GM12875 (cell line): Measurements from ENCODE around the gene NME8.

Source experiments
- H3K4me3 ChIP-seq: one replicate; pipeline ENCODE4 v1.5.1; 2011; ENCODE audit warnings: low read depth, low read length, control low read depth
- CTCF ChIP-seq: IDR thresholded peaks from 2 replicates; pipeline ENCODE4 v1.5.1; 2011; ENCODE audit warnings: low read depth, mild to moderate bottlenecking, control low read depth, inconsistent platforms, low read length, moderate library complexity, borderline replicate concordance; ENCODE audit not compliant: insufficient read depth

The NME8 gene

GRCh38 chr7:37901236-37901827 lies 52.9 kb downstream of the NME8 start:
- H3K4me3 ChIP-seq: no peak overlapping the region
- TF ChIP-seq CTCF: no peak

- H3K4me3 ChIP-seq: no peak overlapping the region
- no peak for TF ChIP-seq CTCF
Observed at GRCh38 chr7:37901890-37902524, 53.6 kb downstream of the NME8 start.

- no peak overlapping the region for H3K4me3 ChIP-seq
- no peak for TF ChIP-seq CTCF
Observed at GRCh38 chr7:37908221-37908788, 59.9 kb downstream of the NME8 start.

GRCh38 chr7:37912756-37913155 lies 64.4 kb downstream of the NME8 start:
- H3K4me3 ChIP-seq: no peak overlapping the region
- TF ChIP-seq CTCF: no peak

GRCh38 chr7:37915438-37915837 lies 67.0 kb downstream of the NME8 start:
- H3K4me3 ChIP-seq: no peak overlapping the region
- TF ChIP-seq CTCF: no peak

- H3K4me3 ChIP-seq: no peak overlapping the region
- TF ChIP-seq CTCF: peak; percentile 6; the same call in 1 of the 2 replicates
Observed at GRCh38 chr7:37916017-37916672, 67.7 kb downstream of the NME8 start.
